Activated CD8-positive, alpha-beta T cell treated with anti-CD3 and anti-CD28 coated beads for 36 hours (primary cell): Measurements from ENCODE around the gene RAB4B. TPM values are rescaled to one million over a fixed set of nuclear protein-coding genes. Genes with fewer than 3 reads are reported as not detected.
"Not testable (repeated sequence)": the region's sequence is repeated elsewhere in the genome, so short reads cannot be mapped to it uniquely, and the experiment has no call there.

Experiments
- ATAC-seq: fragments of 200-7000 bp; cut with Tn5 transposase; one replicate; pipeline ENCODE4 v1.10.0; 2021; ENCODE audit warnings: mild to moderate bottlenecking, moderate library complexity
- CTCF ChIA-PET: fragments of 350-600 bp; sonication (Branson Sonifier 250); formaldehyde crosslinking; loops from one replicate; lab custom pipeline; 2021; ENCODE audit warnings: antibody characterized with exemption; lab: Charles Lee
- POLR2A ChIA-PET: fragments of 350-600 bp; sonication (Branson Sonifier 250); formaldehyde crosslinking; loops from one replicate; lab custom pipeline; 2021; ENCODE audit warnings: antibody characterized with exemption; lab: Charles Lee
- DNase-seq: peaks from one replicate; pipeline ENCODE4 v3.0.0-alpha.2; 2020
- H3K27ac Mint-ChIP-seq: one replicate; pipeline ENCODE4 v1.8.0; 2021; ENCODE audit warnings: mild to moderate bottlenecking, mixed read lengths
- H3K27me3 Mint-ChIP-seq: one replicate; pipeline ENCODE4 v1.8.0; 2021; ENCODE audit warnings: mixed read lengths
- H3K36me3 Mint-ChIP-seq: one replicate; pipeline ENCODE4 v1.8.0; 2021; ENCODE audit warnings: low read depth, mixed read lengths
- H3K4me1 Mint-ChIP-seq: one replicate; pipeline ENCODE4 v1.8.0; 2021; ENCODE audit warnings: low read depth, mixed read lengths
- H3K4me3 Mint-ChIP-seq: one replicate; pipeline ENCODE4 v1.8.0; 2021; ENCODE audit warnings: mild to moderate bottlenecking, moderate library complexity, mixed read lengths
- H3K9me3 Mint-ChIP-seq: one replicate; pipeline ENCODE4 v1.8.0; 2021; ENCODE audit warnings: mixed read lengths
- intact Hi-C: fragments of 100-400 bp; cut with micrococcal nuclease; formaldehyde crosslinking; loops from one replicate; pipeline ENCODE4 v1.10.0; 2022
- total RNA-seq, 2 experiments: library from RNA; stranded (reverse); gene quantifications; one replicate each; pipeline ENCODE4 v1.2.3, GENCODE V29; 2021
- TF ChIP-seq, protein P1 (sequence below): fragments of 200-600 bp; IDR thresholded peaks from one replicate; pipeline ENCODE4 v1.8.0; 2022; ENCODE audit warnings: antibody characterized with exemption, mild to moderate bottlenecking

Gene RAB4B
- total RNA-seq, 2 experiments from 2014 or later: 39.7 to 42.3 TPM

DNA sequence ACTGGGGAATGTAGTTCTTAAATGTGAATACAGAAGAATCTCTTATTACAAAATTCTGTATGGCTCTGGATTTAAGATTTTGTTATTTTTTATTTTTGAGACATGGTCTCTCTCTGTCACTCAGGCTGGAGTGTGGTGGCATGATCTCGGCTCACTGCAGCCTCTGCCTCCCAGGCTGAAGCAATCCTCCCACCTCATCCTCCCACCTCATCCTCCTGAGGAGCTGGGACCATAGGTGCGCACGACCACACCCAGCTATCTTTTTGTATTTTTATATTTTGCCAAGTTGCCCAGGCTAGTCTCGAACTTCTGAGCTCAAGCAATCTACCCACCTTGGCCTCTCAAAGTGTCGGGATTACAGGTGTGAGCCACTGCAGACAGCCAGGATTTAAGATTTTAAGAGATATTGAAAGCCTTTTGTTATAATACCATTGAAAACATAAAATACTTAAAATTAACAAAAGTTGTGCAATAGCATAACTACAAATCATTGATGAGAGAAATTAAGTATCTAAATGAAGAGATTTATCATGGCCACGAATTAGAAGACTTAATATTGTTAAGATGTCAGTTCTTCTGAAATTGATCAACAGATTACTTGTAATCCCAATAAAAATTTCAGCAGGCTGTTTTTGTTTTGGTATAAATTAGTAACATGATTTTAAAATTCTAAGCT is 58.8 kb downstream of the RAB4B start:
- POLR2A ChIA-PET: interaction anchor here (1.1 kb wide), 1 partner anchor 30 kb away, joined by 3 read pairs; no protein-coding TSS in a partner anchor
- intact Hi-C loops: no loop called here
- no peak overlapping the region for H3K27ac Mint-ChIP-seq
- CTCF ChIA-PET: interaction anchor here (1.2 kb wide), 1 partner anchor 314 kb away, joined by 4 read pairs; no protein-coding TSS in a partner anchor
- TF ChIP-seq, protein P1, sequence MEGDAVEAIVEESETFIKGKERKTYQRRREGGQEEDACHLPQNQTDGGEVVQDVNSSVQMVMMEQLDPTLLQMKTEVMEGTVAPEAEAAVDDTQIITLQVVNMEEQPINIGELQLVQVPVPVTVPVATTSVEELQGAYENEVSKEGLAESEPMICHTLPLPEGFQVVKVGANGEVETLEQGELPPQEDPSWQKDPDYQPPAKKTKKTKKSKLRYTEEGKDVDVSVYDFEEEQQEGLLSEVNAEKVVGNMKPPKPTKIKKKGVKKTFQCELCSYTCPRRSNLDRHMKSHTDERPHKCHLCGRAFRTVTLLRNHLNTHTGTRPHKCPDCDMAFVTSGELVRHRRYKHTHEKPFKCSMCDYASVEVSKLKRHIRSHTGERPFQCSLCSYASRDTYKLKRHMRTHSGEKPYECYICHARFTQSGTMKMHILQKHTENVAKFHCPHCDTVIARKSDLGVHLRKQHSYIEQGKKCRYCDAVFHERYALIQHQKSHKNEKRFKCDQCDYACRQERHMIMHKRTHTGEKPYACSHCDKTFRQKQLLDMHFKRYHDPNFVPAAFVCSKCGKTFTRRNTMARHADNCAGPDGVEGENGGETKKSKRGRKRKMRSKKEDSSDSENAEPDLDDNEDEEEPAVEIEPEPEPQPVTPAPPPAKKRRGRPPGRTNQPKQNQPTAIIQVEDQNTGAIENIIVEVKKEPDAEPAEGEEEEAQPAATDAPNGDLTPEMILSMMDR: no peak
- no peaks in the 10 kb centered on the region for H3K27me3 Mint-ChIP-seq
- H3K4me1 Mint-ChIP-seq: peaks cover 15% of the 10 kb centered on the region
- H3K4me3 Mint-ChIP-seq: no peak overlapping the region
- ATAC-seq (no peak), DNase-seq (no peak)
- no peaks in the 10 kb centered on the region for H3K9me3 Mint-ChIP-seq
- H3K36me3 Mint-ChIP-seq: no peaks in the 10 kb centered on the region

DNA sequence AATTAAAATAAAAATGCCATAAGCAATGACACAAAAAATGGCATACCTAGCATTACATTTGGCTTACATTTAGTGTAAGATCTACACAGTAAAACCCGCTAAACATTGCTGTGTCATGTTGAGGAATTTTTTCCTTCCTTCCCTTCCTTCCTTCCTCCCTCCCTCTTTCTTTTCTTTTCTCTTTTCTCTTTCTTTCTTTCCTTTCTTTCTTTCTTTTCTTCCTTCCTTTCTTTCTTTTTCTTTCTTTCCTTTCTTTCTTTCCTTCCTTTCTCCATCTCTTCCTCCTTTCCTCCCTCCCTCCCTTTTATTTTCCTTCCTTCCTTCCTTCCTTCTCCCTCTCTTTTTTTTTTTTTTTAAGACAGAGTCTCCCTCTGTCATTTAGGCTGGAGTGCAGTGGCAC is 60.4 kb downstream of the RAB4B start:
- ATAC-seq, intact Hi-C loops: not testable (repeated sequence)
- CTCF ChIA-PET: interaction anchor here (1.2 kb wide), 1 partner anchor 315 kb away, joined by 4 read pairs; no protein-coding TSS in a partner anchor

DNA sequence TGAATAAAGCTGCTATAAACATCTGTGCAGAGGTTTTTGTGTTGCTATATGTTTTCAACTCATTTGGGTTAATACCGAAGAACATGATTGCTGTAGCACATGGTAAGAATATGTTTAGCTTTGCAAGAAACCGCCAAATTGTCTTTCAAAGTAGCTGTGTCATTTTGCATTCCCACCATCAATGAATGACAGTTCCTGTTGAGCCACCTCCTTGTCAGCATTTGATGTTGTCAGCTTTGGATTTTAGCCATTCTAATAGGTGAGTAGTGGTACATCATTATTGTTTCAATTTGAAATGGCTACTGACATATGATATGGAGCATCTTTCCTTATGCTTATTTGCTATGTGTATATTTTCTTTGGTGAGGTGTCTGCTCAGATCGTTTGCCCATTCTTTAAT is 64.0 kb downstream of the RAB4B start:
- ATAC-seq, H3K9me3 Mint-ChIP-seq, intact Hi-C loops, H3K27me3 Mint-ChIP-seq, H3K36me3 Mint-ChIP-seq, POLR2A ChIA-PET, DNase-seq, H3K4me3 Mint-ChIP-seq, H3K27ac Mint-ChIP-seq: not testable (repeated sequence)
- CTCF ChIA-PET: interaction anchor here (1.8 kb wide), 1 partner anchor 208 kb away, joined by 3 read pairs; no protein-coding TSS in a partner anchor
- peaks cover 13% of the 10 kb centered on the region for H3K4me1 Mint-ChIP-seq

More for the DNA sequence above, 60.4 kb downstream of the RAB4B start:
- not testable (repeated sequence) for H3K4me1 Mint-ChIP-seq, H3K27ac Mint-ChIP-seq, DNase-seq, H3K27me3 Mint-ChIP-seq, H3K4me3 Mint-ChIP-seq, H3K36me3 Mint-ChIP-seq, H3K9me3 Mint-ChIP-seq
- POLR2A ChIA-PET: interaction anchor here (0.6 kb wide), 1 partner anchor 379 kb away, joined by 4 read pairs; no protein-coding TSS in a partner anchor

DNA sequence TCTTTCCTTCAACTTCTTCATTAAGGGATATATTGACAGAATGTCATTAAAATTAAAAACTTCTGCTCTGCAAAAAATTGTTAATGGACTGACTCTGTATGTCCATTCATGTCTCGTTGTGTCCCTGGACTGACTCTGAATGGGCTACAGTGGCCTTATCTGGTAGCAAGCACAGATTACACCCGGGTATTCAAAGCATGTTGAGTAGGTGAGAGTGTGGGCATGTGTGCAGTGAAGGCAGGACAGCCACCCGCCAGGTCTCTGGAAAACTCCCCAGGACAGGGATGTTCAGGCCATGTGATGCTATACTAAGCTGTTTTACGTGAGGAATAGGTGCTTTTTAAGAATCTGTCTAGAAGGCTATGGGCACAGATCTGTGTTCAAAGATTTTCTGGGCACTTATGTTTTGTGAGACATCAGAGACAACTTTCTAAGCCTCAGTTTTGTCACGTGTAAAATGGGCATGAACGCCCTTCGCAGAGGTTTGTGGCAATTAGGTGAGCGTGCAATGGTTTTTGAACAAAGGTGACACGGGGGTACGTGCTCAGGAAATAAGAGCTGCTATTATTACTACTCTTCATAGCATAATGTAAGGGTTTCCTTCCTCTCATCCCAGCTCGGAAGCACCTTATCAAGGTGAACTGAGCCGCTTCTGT is 65.1 kb downstream of the RAB4B start:
- Mint-ChIP-seq H3K4me1 (peaks cover 21% of the 10 kb centered on the region), H3K4me3 (peak overlapping the region; percentile 69), H3K27ac (peak overlapping the region; percentile 77), H3K27me3 (peaks cover 15% of the 10 kb centered on the region)
- H3K9me3 Mint-ChIP-seq, intact Hi-C loops, H3K36me3 Mint-ChIP-seq, CTCF ChIA-PET, POLR2A ChIA-PET: not testable (repeated sequence)
- ATAC-seq (peak; percentile 15), DNase-seq (peak; percentile 21)

DNA sequence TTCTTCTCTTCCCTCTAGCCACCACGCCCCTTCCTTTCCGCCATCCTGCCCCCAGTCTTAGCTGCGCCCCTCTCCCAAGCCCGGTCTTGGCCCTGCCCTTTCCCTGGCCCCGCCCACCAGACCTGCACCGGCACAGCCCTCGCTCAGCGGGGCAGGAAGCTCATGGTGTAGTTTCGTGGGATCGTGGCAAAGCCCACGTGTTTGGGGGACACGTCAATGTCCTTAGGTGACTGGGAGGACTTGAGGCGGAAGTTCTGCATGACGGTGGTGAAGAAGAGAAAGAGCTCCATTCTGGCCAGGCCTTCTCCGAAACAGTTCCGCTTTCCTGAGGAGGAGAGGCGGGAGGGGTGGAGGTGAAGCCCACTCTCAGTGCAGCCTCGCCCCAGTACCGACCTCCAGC is 65.6 kb downstream of the RAB4B start:
- POLR2A ChIA-PET, intact Hi-C loops, H3K9me3 Mint-ChIP-seq, H3K36me3 Mint-ChIP-seq, CTCF ChIA-PET: not testable (repeated sequence)
- ATAC-seq (peak; percentile 100), DNase-seq (peak; percentile 88)
- Mint-ChIP-seq H3K27ac (peak overlapping the region; percentile 77), H3K4me3 (peak overlapping the region; percentile 69), H3K4me1 (peaks cover 23% of the 10 kb centered on the region), H3K27me3 (peaks cover 19% of the 10 kb centered on the region)

Other genes starting within 250 kb of the RAB4B start
- gene SHKBP1, start 201.4 kb upstream of the RAB4B start, total RNA-seq: 10 to 100 TPM; 82.8 to 89.3 TPM
- 100 to 1,000 TPM; 117 to 121 TPM for gene LTBP4, start 176.9 kb upstream of the RAB4B start, total RNA-seq
- gene NUMBL, start 87.6 kb upstream of the RAB4B start, total RNA-seq: 10 to 100 TPM; 13.7 to 17.7 TPM
- gene COQ8B, start 61.4 kb upstream of the RAB4B start, total RNA-seq: 10 to 100 TPM; 23.2 to 24.0 TPM
- gene ITPKC, start 61.1 kb upstream of the RAB4B start, total RNA-seq: 1 to 10 TPM; 4.8 to 5.2 TPM
- 10 to 100 TPM; 12.8 to 14.2 TPM for gene ACTMAP, start 27.8 kb upstream of the RAB4B start, total RNA-seq
- 100 to 1,000 TPM; 260 to 281 TPM for gene SNRPA, start 27.0 kb upstream of the RAB4B start, total RNA-seq
- not detected for gene MIA, start 2.7 kb upstream of the RAB4B start, total RNA-seq
- 10 to 100 TPM; 87.4 to 90.1 TPM for gene EGLN2, start 20.9 kb downstream of the RAB4B start, total RNA-seq
- under 1 TPM in 1 of 2 experiments, not detected in 1; 0.41 TPM for gene CYP2A6, start 72.2 kb downstream of the RAB4B start, total RNA-seq
- gene CYP2A7, start 104.0 kb downstream of the RAB4B start, total RNA-seq: not detected
- not detected for gene CYP2B6, start 213.0 kb downstream of the RAB4B start, total RNA-seq